Fibroblast of mammary gland (primary cell): ENCODE results near the gene CCSER1.

Experiments
- DNase-seq: peaks from one replicate; pipeline ENCODE4 v3.0.0-alpha.2; 2010; ENCODE audit warnings: low read depth
- H3K4me3 ChIP-seq: 2 replicates; pipeline ENCODE4 v1.5.1; 2011; ENCODE audit warnings: low read depth, mild to moderate bottlenecking, low read length, moderate library complexity; ENCODE audit not compliant: control insufficient read depth
- TF ChIP-seq, protein P1 (sequence below): conservative IDR thresholded peaks from 2 replicates; pipeline ENCODE4 v1.5.1; 2011; ENCODE audit warnings: low read depth, low read length, inconsistent platforms; ENCODE audit not compliant: control insufficient read depth, insufficient read depth

CCSER1 gene

DNA sequence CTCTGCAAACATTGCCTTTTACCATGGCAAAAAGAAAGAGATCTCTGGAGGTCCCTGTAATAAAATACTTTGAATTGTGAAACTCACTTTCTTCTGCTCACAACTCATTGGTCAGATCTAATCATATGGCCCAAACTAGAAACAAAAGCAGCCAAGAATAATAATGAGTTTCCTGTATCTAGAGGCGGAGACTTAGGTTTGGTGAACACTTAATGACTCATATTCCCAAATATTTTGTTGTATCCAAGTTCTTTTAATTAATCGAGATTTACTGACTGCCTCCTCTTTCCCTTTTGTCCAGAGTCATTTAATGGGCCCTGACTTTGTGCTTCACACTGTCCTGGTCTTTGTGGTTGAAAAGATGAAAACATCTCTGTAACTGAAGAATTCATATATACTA, 190.6 kb downstream of the CCSER1 start:
- no peak overlapping the region for H3K4me3 ChIP-seq
- TF ChIP-seq, protein P1, sequence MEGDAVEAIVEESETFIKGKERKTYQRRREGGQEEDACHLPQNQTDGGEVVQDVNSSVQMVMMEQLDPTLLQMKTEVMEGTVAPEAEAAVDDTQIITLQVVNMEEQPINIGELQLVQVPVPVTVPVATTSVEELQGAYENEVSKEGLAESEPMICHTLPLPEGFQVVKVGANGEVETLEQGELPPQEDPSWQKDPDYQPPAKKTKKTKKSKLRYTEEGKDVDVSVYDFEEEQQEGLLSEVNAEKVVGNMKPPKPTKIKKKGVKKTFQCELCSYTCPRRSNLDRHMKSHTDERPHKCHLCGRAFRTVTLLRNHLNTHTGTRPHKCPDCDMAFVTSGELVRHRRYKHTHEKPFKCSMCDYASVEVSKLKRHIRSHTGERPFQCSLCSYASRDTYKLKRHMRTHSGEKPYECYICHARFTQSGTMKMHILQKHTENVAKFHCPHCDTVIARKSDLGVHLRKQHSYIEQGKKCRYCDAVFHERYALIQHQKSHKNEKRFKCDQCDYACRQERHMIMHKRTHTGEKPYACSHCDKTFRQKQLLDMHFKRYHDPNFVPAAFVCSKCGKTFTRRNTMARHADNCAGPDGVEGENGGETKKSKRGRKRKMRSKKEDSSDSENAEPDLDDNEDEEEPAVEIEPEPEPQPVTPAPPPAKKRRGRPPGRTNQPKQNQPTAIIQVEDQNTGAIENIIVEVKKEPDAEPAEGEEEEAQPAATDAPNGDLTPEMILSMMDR = no peak
- peak; percentile 95 for DNase-seq

DNA sequence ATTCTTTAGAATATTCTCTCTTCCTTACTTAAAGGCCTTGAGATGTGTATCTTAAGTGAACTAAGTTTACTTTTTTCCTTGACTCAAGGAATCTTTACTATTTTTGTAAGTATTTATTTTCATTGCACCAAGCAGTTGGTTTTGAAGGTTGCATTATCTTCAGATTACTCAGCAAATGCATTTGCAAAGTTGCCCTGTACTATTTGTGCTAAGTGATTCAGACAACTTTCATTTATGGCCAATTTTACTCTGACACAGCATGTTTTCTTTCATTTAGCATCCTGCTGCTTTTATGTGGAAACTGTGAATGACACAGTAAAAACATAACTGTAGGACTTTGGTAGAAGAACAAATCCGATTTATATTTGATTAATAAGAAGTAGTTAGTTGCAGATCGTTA, 191.0 kb downstream of the CCSER1 start:
- TF ChIP-seq, protein P1 = no peak

DNA sequence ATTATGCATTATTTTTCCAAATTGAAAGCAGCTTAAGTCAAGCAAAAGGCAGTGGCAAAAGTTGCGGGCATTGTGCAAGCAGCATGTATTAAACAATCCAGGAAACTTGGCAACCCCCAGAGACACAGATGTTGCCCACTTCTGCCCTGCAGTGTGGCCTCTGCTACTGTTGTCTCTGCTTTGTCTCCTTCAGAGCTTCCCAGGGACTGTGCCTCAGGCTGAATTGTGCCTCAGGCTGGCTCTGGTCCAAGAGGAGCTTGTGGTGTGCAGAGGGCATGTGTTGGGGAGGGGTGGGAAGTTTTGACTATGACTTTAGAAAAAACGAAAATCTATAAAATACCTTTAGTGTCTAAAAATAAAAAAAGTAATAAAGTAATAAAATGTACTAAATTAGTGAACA, 201.4 kb downstream of the CCSER1 start:
- H3K4me3 ChIP-seq = no peak overlapping the region
- DNase-seq = peak; percentile 24
- TF ChIP-seq, protein P1 = no peak

More for the DNA sequence above, 191.0 kb downstream of the CCSER1 start:
- no peak overlapping the region for H3K4me3 ChIP-seq
- peak; percentile 91 for DNase-seq

- H3K4me3 ChIP-seq = no peak overlapping the region
- TF ChIP-seq, protein P1 = no peak
- DNase-seq = no peak
Observed at GRCh38 chr4:90330546-90330945, 203.4 kb downstream of the CCSER1 start.

GRCh38 chr4:90345549-90346215, 218.5 kb downstream of the CCSER1 start:
- no peak for DNase-seq
- no peak overlapping the region for H3K4me3 ChIP-seq
- TF ChIP-seq, protein P1 = no peak

GRCh38 chr4:90349636-90350035, 222.4 kb downstream of the CCSER1 start:
- TF ChIP-seq, protein P1 = no peak
- DNase-seq = no peak
- no peak overlapping the region for H3K4me3 ChIP-seq

DNA sequence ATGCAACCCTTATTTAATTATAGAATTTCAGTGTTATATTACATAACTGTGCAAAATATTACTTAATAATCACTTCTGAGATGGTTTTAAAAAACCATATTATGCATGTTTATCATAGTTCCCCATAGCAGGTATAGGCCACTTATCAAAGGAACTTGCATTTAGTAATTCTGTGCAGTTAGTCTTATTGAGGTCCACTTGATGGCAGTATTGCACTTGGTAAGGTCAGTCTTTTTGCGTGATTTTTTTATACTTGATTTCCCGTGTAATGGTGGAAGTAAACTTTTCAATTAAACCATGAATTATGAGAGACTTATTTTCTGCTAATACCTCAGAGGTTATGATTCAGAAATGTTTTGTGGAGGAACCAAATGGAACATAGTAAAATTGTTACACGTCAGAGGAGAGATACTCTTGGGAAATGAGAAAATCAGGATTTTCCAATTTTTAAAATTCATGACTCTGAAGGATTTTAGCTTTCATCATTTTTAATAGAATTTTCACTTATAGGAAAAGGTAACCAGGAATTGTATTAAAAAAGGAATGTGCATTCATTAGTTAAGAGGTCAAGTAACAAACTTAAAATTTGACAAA, 230.0 kb downstream of the CCSER1 start:
- no peak overlapping the region for H3K4me3 ChIP-seq
- peak; percentile 82 for DNase-seq
- TF ChIP-seq, protein P1 = peak; percentile 67
